Hepatocyte (in vitro differentiated cells): ENCODE results near the gene WWTR1.

Experiments used
- CTCF ChIP-seq: fragments of 200-600 bp; sonication (generic); IDR thresholded peaks from 2 replicates; pipeline ENCODE4 v1.5.1; 2016; ENCODE audit warnings: antibody characterized with exemption, mild to moderate bottlenecking; ENCODE audit not compliant: poor library complexity
- EZH2 ChIP-seq: fragments of 200-600 bp; sonication (generic); IDR thresholded peaks from 2 replicates; pipeline ENCODE4 v1.6.1; 2016; ENCODE audit warnings: antibody characterized with exemption, mild to moderate bottlenecking, borderline replicate concordance
- EZH2phosphoT487 ChIP-seq: fragments of 200-600 bp; sonication (generic); IDR thresholded peaks from one replicate; pipeline ENCODE4 v1.6.1; 2018; ENCODE audit warnings: antibody characterized with exemption, mild to moderate bottlenecking, low read depth, moderate library complexity; ENCODE audit not compliant: unreplicated experiment, severe bottlenecking

- TF ChIP-seq CTCF = no peak
- TF ChIP-seq EZH2 = no peak
- TF ChIP-seq EZH2phosphoT487 = no peak
Observed at GRCh38 chr3:149579838-149580542, 77.8 kb downstream of the WWTR1 start.
